GM23248 (cell line): ENCODE results near the gene NHLRC2. TPM values are rescaled to one million over a fixed set of nuclear protein-coding genes. Genes with fewer than 3 reads are reported as not detected.

ENCODE experiments used
- DNase-seq: peaks from one replicate; pipeline ENCODE4 v3.0.0-alpha.2; 2015
- H2AFZ ChIP-seq: fragments of 200-600 bp; sonication (generic); 2 replicates; pipeline ENCODE4 v1.6.1; 2016; ENCODE audit warnings: antibody characterized with exemption
- H3F3A ChIP-seq: fragments of 200-600 bp; sonication (generic); 2 replicates; pipeline ENCODE4 v1.6.1; 2016; ENCODE audit warnings: mild to moderate bottlenecking, antibody characterized with exemption, mixed run types; ENCODE audit not compliant: insufficient read depth
- H3K27ac ChIP-seq: fragments of 200-600 bp; sonication (generic); 2 replicates; pipeline ENCODE4 v1.5.1; 2016; ENCODE audit warnings: mild to moderate bottlenecking
- H3K27me3 ChIP-seq: fragments of 200-600 bp; sonication (generic); replicated peaks from 2 replicates; pipeline ENCODE4 v1.6.1; 2016; ENCODE audit warnings: mild to moderate bottlenecking; ENCODE audit not compliant: insufficient read depth
- H3K36me3 ChIP-seq: fragments of 200-600 bp; sonication (generic); 2 replicates; pipeline ENCODE4 v1.6.1; 2016; ENCODE audit warnings: low read depth, mild to moderate bottlenecking
- H3K4me1 ChIP-seq: fragments of 200-600 bp; sonication (generic); 2 replicates; pipeline ENCODE4 v1.6.1; 2016; ENCODE audit warnings: mild to moderate bottlenecking; ENCODE audit not compliant: insufficient read depth
- H3K4me2 ChIP-seq: fragments of 200-600 bp; sonication (generic); one replicate; pipeline ENCODE4 v1.6.1; 2016; ENCODE audit warnings: mild to moderate bottlenecking; ENCODE audit not compliant: unreplicated experiment
- H3K4me3 ChIP-seq: fragments of 200-600 bp; sonication (generic); 2 replicates; pipeline ENCODE4 v1.5.1; 2016; ENCODE audit warnings: mild to moderate bottlenecking
- H3K79me2 ChIP-seq: fragments of 200-600 bp; sonication (generic); 2 replicates; pipeline ENCODE4 v1.6.1; 2016; ENCODE audit warnings: mild to moderate bottlenecking; ENCODE audit not compliant: insufficient read depth
- H3K9ac ChIP-seq: fragments of 200-600 bp; sonication (generic); 2 replicates; pipeline ENCODE4 v1.6.1; 2016; ENCODE audit warnings: mild to moderate bottlenecking
- H3K9me2 ChIP-seq: fragments of 200-600 bp; sonication (generic); 2 replicates; pipeline ENCODE4 v1.6.1; 2016; ENCODE audit warnings: mixed run types, mild to moderate bottlenecking, moderate library complexity; ENCODE audit not compliant: insufficient read depth
- H3K9me3 ChIP-seq: fragments of 200-600 bp; sonication (generic); one replicate; pipeline ENCODE4 v1.6.1; 2017; ENCODE audit warnings: low read depth
- H4K20me1 ChIP-seq: fragments of 200-600 bp; sonication (generic); 2 replicates; pipeline ENCODE4 v1.6.0; 2016; ENCODE audit not compliant: insufficient read depth
- EZH2 ChIP-seq: fragments of 200-600 bp; sonication (generic); IDR thresholded peaks from 2 replicates; pipeline ENCODE4 v1.6.1; 2018; ENCODE audit warnings: antibody characterized with exemption, mild to moderate bottlenecking; ENCODE audit not compliant: insufficient read depth, poor library complexity, severe bottlenecking
- EZH2phosphoT487 ChIP-seq: fragments of 200-600 bp; sonication (generic); IDR thresholded peaks from 2 replicates; pipeline ENCODE4 v1.6.1; 2018; ENCODE audit warnings: antibody characterized with exemption, moderate library complexity, mild to moderate bottlenecking, low read depth; ENCODE audit not compliant: insufficient read depth
- WGBS, 2 experiments: methylation state at CpG; one replicate each; pipeline ENCODE4 v1.1.6; 2015 to 2017; ENCODE audit warnings: low lambda C conversion rate in 2 of 2, low coverage in 1 of 2; ENCODE audit errors: missing lambda C conversion rate in 2 of 2; 5-methylcytosine and 5-hydroxymethylcytosine counted together
- in situ Hi-C: fragments of 300-500 bp; cut with MboI; formaldehyde crosslinking; loops from 2 replicates; pipeline ENCODE4 v1.15.0; 2020
- polyA plus RNA-seq: library from polyadenylated mRNA; unstranded; fragments of >200 nt; fragmentation: Nextera tagmentation; extraction: Ambion mirVana; gene quantifications from 2 replicates; pipeline ENCODE4 v1.2.1, GENCODE V29; 2016
- total RNA-seq: library from RNA; depleted of rRNA; stranded (reverse); fragments of >200 nt; shearing (Covaris generic); gene quantifications from 2 replicates; pipeline ENCODE4 v1.2.3, GENCODE V29; 2014

The NHLRC2 gene
- total and polyA plus RNA-seq, 2 experiments from 2014 or later = 10.1 to 10.2 TPM

DNA sequence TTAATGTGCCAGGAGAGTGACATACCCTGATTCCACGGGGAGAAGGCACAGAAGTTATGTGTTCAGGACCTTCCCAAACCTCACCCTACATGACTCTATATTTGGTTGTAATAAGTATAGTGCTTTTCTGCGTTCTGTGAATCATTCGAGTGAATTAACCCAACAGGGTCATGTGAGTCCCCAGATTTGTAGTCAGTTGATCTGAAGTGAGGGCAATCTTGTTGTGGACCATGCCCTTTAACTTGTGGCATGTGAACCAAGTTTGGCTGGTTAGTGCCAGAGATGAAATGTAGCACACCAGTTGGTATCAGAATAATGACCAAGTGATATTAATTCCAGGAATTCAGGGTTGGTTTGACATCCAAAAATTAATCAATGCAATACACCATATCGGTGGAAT, 70.2 kb downstream of the NHLRC2 start:
- H3K9me3 ChIP-seq = no peaks in the 10 kb centered on the region
- no peaks in the 10 kb centered on the region for H3K36me3 ChIP-seq
- in situ Hi-C loops = no loop called here
- DNase-seq = no peak
- H4K20me1 ChIP-seq = no peaks in the 10 kb centered on the region
- peaks cover 7% of the 10 kb centered on the region; the same call in 1 of the 2 replicates for H3K27me3 ChIP-seq
- no peak overlapping the region for H3K4me2 ChIP-seq
- no peak overlapping the region for H3K4me3 ChIP-seq
- H3K9me2 ChIP-seq = no peaks in the 10 kb centered on the region
- H3K79me2 ChIP-seq = no peaks in the 10 kb centered on the region
- H3K9ac ChIP-seq = no peak overlapping the region
- WGBS, 2 experiments = 56 to 59% methylated on average over 4 of the region's 4 CpGs
- no peak for TF ChIP-seq EZH2
- no peak for TF ChIP-seq EZH2phosphoT487
- no peaks in the 10 kb centered on the region for H3F3A ChIP-seq
- no peaks in the 10 kb centered on the region for H3K4me1 ChIP-seq
- H2AFZ ChIP-seq = no peak overlapping the region
- H3K27ac ChIP-seq = no peak overlapping the region

- peaks cover 7% of the 10 kb centered on the region; the same call in 1 of the 2 replicates for H3K27me3 ChIP-seq
- in situ Hi-C loops = no loop called here
These were observed 73.0 kb downstream of the NHLRC2 start for GRCh38 chr10:113927440-113927839.

DNA sequence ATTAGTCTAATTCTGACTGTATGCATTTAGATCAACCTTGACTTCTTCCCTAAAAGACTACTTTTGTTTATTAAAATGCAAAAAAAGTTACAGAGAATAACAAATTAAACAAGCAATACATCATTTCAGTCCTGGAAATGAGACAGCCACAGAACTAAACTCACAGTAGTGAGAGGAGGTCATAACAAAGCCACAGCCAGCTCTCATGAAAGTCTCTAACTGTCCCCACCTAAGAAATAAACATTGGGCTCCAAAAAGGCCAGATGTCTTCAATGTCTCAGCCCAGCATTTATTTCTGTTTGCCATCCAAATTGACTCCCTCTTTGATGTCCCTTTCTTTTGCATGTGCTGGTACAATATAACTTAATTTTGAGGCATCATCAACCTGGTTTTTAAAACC, 74.4 kb downstream of the NHLRC2 start:
- H4K20me1 ChIP-seq = no peaks in the 10 kb centered on the region
- no peaks in the 10 kb centered on the region for H3K9me3 ChIP-seq
- H3K9ac ChIP-seq = no peak overlapping the region
- no peaks in the 10 kb centered on the region for H3K36me3 ChIP-seq
- no peak overlapping the region for H3K4me2 ChIP-seq
- no peaks in the 10 kb centered on the region for H3K4me1 ChIP-seq
- in situ Hi-C loops = no loop called here
- H3K9me2 ChIP-seq = no peaks in the 10 kb centered on the region
- H3K4me3 ChIP-seq = no peak overlapping the region
- H3K27me3 ChIP-seq = peaks cover 7% of the 10 kb centered on the region; the same call in 1 of the 2 replicates
- H3K27ac ChIP-seq = no peak overlapping the region
- H3F3A ChIP-seq = no peaks in the 10 kb centered on the region
- TF ChIP-seq EZH2 = no peak
- no peak for TF ChIP-seq EZH2phosphoT487
- no peaks in the 10 kb centered on the region for H3K79me2 ChIP-seq
- H2AFZ ChIP-seq = no peak overlapping the region
- no peak for DNase-seq

More at GRCh38 chr10:113927440-113927839, 73.0 kb downstream of the NHLRC2 start:
- Histone ChIP-seq H2AFZ (no peak overlapping the region), H3F3A (no peaks in the 10 kb centered on the region), H3K36me3 (no peaks in the 10 kb centered on the region), H3K27ac (no peak overlapping the region), H3K4me1 (no peaks in the 10 kb centered on the region), H3K9me3 (no peaks in the 10 kb centered on the region), H3K4me3 (no peak overlapping the region), H3K4me2 (no peak overlapping the region), H3K79me2 (no peaks in the 10 kb centered on the region), H4K20me1 (no peaks in the 10 kb centered on the region), H3K9me2 (no peaks in the 10 kb centered on the region), H3K9ac (no peak overlapping the region)
- 34 to 45% methylated on average over 5 of the region's 5 CpGs for WGBS, 2 experiments
- DNase-seq = no peak
- TF ChIP-seq EZH2phosphoT487 (no peak), EZH2 (no peak)

- in situ Hi-C loops = no loop called here
- H3K9me3 ChIP-seq = no peaks in the 10 kb centered on the region
- H3K27ac ChIP-seq = no peak overlapping the region
- no peaks in the 10 kb centered on the region for H3K9me2 ChIP-seq
- peaks cover 7% of the 10 kb centered on the region; the same call in 1 of the 2 replicates for H3K27me3 ChIP-seq
- no peak overlapping the region for H3K4me2 ChIP-seq
- H3K4me1 ChIP-seq = no peaks in the 10 kb centered on the region
- no peaks in the 10 kb centered on the region for H3K79me2 ChIP-seq
- 52 to 62% methylated on average over 6 of the region's 6 CpGs for WGBS, 2 experiments
- H2AFZ ChIP-seq = no peak overlapping the region
- TF ChIP-seq EZH2phosphoT487 = no peak
- no peak for TF ChIP-seq EZH2
- H3K36me3 ChIP-seq = no peaks in the 10 kb centered on the region
- no peaks in the 10 kb centered on the region for H4K20me1 ChIP-seq
- no peak overlapping the region for H3K4me3 ChIP-seq
- no peak for DNase-seq
- H3K9ac ChIP-seq = no peak overlapping the region
- no peaks in the 10 kb centered on the region for H3F3A ChIP-seq
These were observed 75.1 kb downstream of the NHLRC2 start for GRCh38 chr10:113929522-113929921.
